ENCODE data around the gene STPG1. TPM values are rescaled to one million over a fixed set of nuclear protein-coding genes. Genes with fewer than 3 reads are reported as not detected.

Gene STPG1
- total RNA-seq, 1 donor = 7.2 TPM

DNA sequence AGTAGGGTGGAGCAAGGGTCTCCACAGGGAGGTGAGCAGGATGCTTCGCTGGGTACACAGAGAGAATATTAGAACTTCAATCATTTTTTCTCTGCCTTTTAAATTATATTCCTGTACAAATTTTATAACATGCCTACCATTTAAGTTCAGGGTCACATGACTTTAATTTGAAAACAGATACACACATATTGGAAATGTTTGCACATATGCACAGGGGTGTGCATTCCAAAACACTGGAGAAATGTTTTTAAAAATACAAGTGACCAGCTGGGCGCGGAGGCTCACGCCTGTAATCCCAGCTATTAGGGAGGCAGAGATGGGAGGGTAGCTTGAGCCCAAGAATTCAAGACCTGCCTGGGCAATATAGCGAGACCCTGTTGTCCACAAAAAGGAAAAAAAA, 41.7 kb upstream of the STPG1 start:
- TF ChIP-seq CTCF (IDR thresholded peaks at IDR 0.05; ENCODE audit: extremely low read depth, low read depth, low read length) = no peak
- H4K20me1 ChIP-seq (ENCODE audit: insufficient read depth, low read length) = no peaks in the 10 kb centered on the region

DNA sequence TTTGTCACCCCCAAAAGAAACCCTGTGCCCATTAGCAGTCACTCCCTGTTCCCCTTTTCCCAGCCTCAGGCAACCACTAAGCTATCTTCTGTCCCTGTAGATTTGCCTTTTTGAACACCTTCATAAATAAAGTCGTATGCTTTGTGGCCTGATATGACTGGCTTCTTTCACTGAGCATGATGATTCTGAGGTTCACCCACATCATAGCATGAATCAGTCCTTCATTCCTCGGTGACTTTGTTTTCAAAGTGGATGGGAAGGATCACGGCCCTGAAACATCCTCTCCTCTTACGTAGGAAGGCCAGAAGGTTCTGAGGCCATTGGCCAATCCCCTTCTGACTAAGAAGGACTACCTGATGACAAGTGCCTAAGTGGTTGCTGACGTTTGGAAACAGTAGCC, 41.1 kb upstream of the STPG1 start:
- no peak for TF ChIP-seq CTCF (IDR thresholded peaks at IDR 0.05; ENCODE audit: extremely low read depth, low read depth, low read length)
- H3K36me3 ChIP-seq (ENCODE audit: insufficient read depth, low read length) = peaks cover 16% of the 10 kb centered on the region
- H3K79me2 ChIP-seq (ENCODE audit: insufficient read depth, low read length) = no peaks in the 10 kb centered on the region

More for the DNA sequence above, 41.7 kb upstream of the STPG1 start:
- Histone ChIP-seq H3K4me2 (ENCODE audit: insufficient read depth, low read length) (no peak overlapping the region), H3K27me3 (ENCODE audit: insufficient read depth, low read length) (no peaks in the 10 kb centered on the region), H3K36me3 (ENCODE audit: insufficient read depth, low read length) (peaks cover 15% of the 10 kb centered on the region), H2AFZ (ENCODE audit: low read length) (no peak overlapping the region), H3K4me1 (ENCODE audit: insufficient read depth, low read length) (peaks cover 3% of the 10 kb centered on the region), H3K27ac (ENCODE audit: low read depth, low read length) (peak overlapping the region; percentile 55), H3K79me2 (ENCODE audit: insufficient read depth, low read length) (no peaks in the 10 kb centered on the region), H3K9me3 (ENCODE audit: low read depth, low read length) (no peaks in the 10 kb centered on the region), H3K4me3 (ENCODE audit: insufficient read depth, low read length) (no peak overlapping the region)
- DNase-seq (ENCODE audit: insufficient read length, low spot score, missing footprints) = no peak

DNA sequence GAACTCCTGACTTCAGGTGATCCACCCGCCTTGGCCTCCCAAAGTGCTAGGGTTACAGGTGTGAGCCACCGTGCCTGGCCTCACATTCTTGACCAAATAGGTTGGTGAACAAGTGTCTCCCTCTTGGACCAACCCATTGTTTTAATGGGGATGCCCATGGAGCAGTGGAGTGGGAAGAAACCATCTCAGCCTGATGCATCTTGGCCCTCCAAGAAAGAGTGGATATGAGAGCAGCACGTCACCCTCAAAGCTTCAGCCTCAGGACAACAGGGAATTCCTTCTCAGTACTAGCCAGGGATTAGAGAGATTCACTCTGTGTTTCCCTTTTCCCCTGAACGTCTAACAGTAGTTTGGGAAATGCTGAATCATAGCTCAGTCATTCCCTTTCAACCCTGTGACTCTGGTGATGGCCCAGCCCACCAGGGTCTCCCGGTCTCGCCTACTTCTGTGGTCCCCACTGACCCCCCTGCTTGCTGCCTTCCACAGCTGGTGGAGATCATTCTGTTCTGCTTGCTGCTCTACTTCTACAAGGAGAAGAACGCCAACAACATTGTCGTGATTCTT, 39.4 kb upstream of the STPG1 start:
- Histone ChIP-seq H3K79me2 (ENCODE audit: insufficient read depth, low read length) (no peaks in the 10 kb centered on the region), H3K4me3 (ENCODE audit: insufficient read depth, low read length) (no peak overlapping the region), H4K20me1 (ENCODE audit: insufficient read depth, low read length) (no peaks in the 10 kb centered on the region), H3K27me3 (ENCODE audit: insufficient read depth, low read length) (no peaks in the 10 kb centered on the region), H3K36me3 (ENCODE audit: insufficient read depth, low read length) (peaks cover 20% of the 10 kb centered on the region), H3K4me2 (ENCODE audit: insufficient read depth, low read length) (no peak overlapping the region), H3K9me3 (ENCODE audit: low read depth, low read length) (no peaks in the 10 kb centered on the region), H2AFZ (ENCODE audit: low read length) (no peak overlapping the region), H3K27ac (ENCODE audit: low read depth, low read length) (no peak overlapping the region), H3K4me1 (ENCODE audit: insufficient read depth, low read length) (peaks cover 3% of the 10 kb centered on the region)
- TF ChIP-seq CTCF (IDR thresholded peaks at IDR 0.05; ENCODE audit: extremely low read depth, low read depth, low read length) = no peak
- DNase-seq (ENCODE audit: insufficient read length, low spot score, missing footprints) = no peak

More for the DNA sequence above, 41.1 kb upstream of the STPG1 start:
- Histone ChIP-seq H3K4me2 (ENCODE audit: insufficient read depth, low read length) (no peak overlapping the region), H3K4me1 (ENCODE audit: insufficient read depth, low read length) (peaks cover 3% of the 10 kb centered on the region), H3K27me3 (ENCODE audit: insufficient read depth, low read length) (no peaks in the 10 kb centered on the region), H3K4me3 (ENCODE audit: insufficient read depth, low read length) (no peak overlapping the region), H2AFZ (ENCODE audit: low read length) (no peak overlapping the region), H3K27ac (ENCODE audit: low read depth, low read length) (peak overlapping the region; percentile 55), H3K9me3 (ENCODE audit: low read depth, low read length) (no peaks in the 10 kb centered on the region), H4K20me1 (ENCODE audit: insufficient read depth, low read length) (no peaks in the 10 kb centered on the region)
- DNase-seq (ENCODE audit: insufficient read length, low spot score, missing footprints) = no peak

GRCh38 chr1:24451746-24452145, 38.2 kb upstream of the STPG1 start:
- Histone ChIP-seq H3K27ac (ENCODE audit: low read depth, low read length) (no peak overlapping the region), H3K4me1 (ENCODE audit: insufficient read depth, low read length) (peaks cover 3% of the 10 kb centered on the region), H3K36me3 (ENCODE audit: insufficient read depth, low read length) (peaks cover 24% of the 10 kb centered on the region), H3K4me2 (ENCODE audit: insufficient read depth, low read length) (no peak overlapping the region), H3K9me3 (ENCODE audit: low read depth, low read length) (no peaks in the 10 kb centered on the region), H4K20me1 (ENCODE audit: insufficient read depth, low read length) (no peaks in the 10 kb centered on the region), H3K4me3 (ENCODE audit: insufficient read depth, low read length) (no peak overlapping the region), H3K27me3 (ENCODE audit: insufficient read depth, low read length) (no peaks in the 10 kb centered on the region), H3K79me2 (ENCODE audit: insufficient read depth, low read length) (no peaks in the 10 kb centered on the region), H2AFZ (ENCODE audit: low read length) (no peak overlapping the region)
- DNase-seq (ENCODE audit: insufficient read length, low spot score, missing footprints) = no peak
- no peak for TF ChIP-seq CTCF (IDR thresholded peaks at IDR 0.05; ENCODE audit: extremely low read depth, low read depth, low read length)

Measured in osteoblast (primary cell).